AG04449 (cell line): Measurements from ENCODE around the gene ZNF576.
A peak's percentile ranks its signal among the peaks of the same experiment; 100 is the strongest.

ENCODE experiments used
- CTCF ChIA-PET: fragments of 350-600 bp; formaldehyde crosslinking; extraction: SDS; loops from one replicate; lab custom pipeline; 2021; ENCODE audit warnings: antibody characterized with exemption; lab: Yijun Ruan, JAX
- POLR2A ChIA-PET: fragments of 400-600, 350-600 bp; formaldehyde crosslinking; extraction: SDS; loops from one replicate; lab custom pipeline; 2020; ENCODE audit warnings: antibody characterized with exemption, inconsistent platforms; lab: Yijun Ruan, JAX
- DNase-seq: peaks from one replicate; pipeline ENCODE4 v3.0.0-alpha.2; 2010; ENCODE audit warnings: low read depth, low spot score
- H3K4me3 ChIP-seq: 2 replicates; pipeline ENCODE4 v1.5.1; 2011; ENCODE audit warnings: low read depth, mild to moderate bottlenecking, control low read depth, low read length
- TF ChIP-seq, protein P1 (sequence below): IDR thresholded peaks from one replicate; pipeline ENCODE4 v1.5.1; 2011; ENCODE audit warnings: mild to moderate bottlenecking, moderate library complexity, low read length, control low read depth, inconsistent platforms; ENCODE audit not compliant: insufficient read depth; ENCODE audit errors: missing control alignments

ZNF576 gene

DNA sequence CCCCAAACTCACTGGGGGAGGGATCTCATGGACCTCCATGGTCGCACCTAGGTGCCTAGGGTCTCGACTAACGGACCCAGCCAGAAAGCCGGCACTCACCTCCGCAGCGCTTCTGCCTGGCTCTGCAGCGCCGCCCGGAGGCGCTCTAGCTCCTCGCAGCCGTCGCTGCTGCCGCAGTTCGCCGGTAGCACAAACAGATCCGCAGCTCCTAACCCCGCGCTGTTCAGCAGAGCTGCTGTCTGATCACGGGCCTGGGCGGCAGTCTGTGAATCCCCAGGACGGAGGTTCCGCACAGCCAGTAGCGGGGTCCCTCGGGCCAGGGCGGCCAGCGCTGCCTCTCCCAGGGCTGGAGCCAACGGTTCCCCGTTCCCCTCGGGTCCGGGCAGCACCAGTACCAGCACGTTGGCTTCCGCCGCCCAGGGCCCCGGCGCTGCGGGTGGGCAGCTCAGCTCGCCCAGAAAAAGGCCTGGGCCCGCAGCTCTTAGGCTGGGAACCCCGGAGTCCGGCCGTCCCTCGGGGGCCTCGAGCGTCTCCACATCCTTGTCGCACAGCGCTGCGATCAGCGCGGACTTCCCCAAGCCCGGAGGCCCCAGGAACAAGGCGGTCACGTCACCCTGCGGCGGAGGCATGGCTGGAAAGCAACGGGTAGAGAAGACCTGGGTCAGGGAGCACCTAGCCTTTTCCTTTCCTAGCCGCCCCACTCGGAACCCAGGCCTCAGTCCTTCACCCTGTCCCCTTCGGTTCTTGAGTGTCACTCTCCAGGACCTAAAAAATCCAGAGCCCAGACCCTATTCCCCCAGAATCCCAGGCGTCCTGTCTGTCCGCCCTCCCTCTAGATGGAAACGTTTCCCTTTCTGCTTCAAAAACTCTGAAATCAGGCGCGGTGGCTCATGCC lies 1.4 kb upstream of the ZNF576 start:
- POLR2A ChIA-PET: interaction anchor here (0.5 to 1.7 kb wide), 4 partner anchors 20 to 99 kb away, joined by 4 read pairs; partner anchors contain the start of gene XRCC1
- DNase-seq: no peak
- H3K4me3 ChIP-seq: peak overlapping the region; percentile 76
- TF ChIP-seq, protein P1, sequence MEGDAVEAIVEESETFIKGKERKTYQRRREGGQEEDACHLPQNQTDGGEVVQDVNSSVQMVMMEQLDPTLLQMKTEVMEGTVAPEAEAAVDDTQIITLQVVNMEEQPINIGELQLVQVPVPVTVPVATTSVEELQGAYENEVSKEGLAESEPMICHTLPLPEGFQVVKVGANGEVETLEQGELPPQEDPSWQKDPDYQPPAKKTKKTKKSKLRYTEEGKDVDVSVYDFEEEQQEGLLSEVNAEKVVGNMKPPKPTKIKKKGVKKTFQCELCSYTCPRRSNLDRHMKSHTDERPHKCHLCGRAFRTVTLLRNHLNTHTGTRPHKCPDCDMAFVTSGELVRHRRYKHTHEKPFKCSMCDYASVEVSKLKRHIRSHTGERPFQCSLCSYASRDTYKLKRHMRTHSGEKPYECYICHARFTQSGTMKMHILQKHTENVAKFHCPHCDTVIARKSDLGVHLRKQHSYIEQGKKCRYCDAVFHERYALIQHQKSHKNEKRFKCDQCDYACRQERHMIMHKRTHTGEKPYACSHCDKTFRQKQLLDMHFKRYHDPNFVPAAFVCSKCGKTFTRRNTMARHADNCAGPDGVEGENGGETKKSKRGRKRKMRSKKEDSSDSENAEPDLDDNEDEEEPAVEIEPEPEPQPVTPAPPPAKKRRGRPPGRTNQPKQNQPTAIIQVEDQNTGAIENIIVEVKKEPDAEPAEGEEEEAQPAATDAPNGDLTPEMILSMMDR: peak; percentile 92
- CTCF ChIA-PET: interaction anchor here (0.7 to 4.9 kb wide), 32 partner anchors 9 to 1639 kb away, joined by 3 to 68 read pairs (median 5); partner anchors contain the start of genes ETHE1, PINLYP, XRCC1 and ZNF575

DNA sequence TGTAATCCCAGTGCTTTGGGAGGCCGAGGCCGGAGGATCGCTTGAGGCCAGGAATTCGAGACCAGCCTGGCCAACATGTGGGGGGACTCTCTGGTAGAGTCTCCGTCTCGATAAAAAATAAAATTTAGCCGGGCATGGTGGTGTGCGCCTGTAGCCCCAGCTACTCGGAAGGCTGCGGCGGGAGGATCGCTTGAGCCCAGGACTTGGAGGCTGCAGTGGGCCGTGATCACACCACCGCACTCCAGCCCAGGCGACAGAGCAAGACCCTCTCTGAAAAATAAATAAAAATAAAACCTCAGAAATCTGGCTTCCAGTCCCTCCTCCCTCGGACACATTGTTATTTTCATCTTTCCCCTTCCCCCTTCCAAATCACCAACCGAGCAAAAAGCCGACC lies 793 bp upstream of the ZNF576 start:
- ChIA-PET CTCF (interaction anchor here (1.4 to 4.9 kb wide), 15 partner anchors 12 to 217 kb away, joined by 3 to 68 read pairs (median 7); no protein-coding TSS in a partner anchor), POLR2A (interaction anchor here (0.6 to 1.7 kb wide), 4 partner anchors 11 to 80 kb away, joined by 3 to 6 read pairs (median 4); no protein-coding TSS in a partner anchor)
- TF ChIP-seq, protein P1: no peak
- no peak for DNase-seq
- H3K4me3 ChIP-seq: peak overlapping the region; percentile 76

DNA sequence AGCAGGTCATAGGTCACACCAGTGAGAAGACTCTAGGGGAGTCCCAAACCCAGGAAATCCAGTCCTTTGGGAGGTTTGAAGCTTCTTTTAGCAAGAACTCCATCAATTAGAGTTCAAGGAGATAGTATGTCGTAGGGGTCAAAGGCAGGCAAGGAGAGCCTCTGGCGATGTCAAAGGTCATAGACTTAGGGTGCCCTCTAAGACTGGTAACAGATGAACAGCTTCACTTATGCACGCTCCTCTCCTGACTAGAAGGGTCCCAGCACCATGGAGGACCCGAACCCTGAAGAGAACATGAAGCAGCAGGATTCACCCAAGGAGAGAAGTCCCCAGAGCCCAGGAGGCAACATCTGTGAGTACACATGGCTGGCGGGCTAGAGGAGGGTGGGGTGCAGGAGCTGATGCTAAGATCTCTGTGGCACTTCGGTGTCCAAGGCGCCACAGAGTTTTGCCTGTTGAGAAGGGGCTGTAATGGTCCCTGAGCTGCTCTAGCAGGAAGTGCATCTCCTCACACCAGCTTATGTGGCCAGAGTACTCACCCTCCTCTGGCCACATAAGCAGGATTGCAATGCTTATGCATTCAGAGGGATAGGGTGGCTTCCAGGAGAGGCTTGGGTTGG lies 557 bp downstream of the ZNF576 start:
- POLR2A ChIA-PET: interaction anchor here (0.7 to 1.7 kb wide), 5 partner anchors 9 to 904 kb away, joined by 3 to 6 read pairs (median 3); partner anchors contain the start of gene ZNF180

DNA sequence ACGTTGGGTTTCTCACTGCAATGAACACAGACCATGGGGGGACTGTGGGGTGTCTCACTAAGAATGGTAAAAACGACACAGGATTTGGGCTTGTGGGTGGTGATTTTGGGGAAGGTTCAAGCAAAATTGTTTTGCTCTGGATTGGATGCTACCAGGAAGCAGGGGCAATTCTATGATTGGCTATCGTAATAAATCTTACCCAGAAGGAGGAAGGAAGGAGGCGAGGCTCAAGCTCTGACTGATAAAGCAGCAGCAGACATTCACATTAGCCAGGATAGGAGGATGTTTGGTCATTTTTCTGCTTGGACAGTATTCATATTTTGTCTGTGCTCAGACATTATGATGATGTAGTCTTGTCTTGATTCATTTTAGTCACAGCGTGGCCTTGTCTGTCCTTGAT lies 1.5 kb downstream of the ZNF576 start:
- peak overlapping the region; percentile 79 for H3K4me3 ChIP-seq
- ChIA-PET CTCF (interaction anchor here (1.3 to 2.4 kb wide), 3 partner anchors 13 to 59 kb away, joined by 4 to 7 read pairs (median 5); no protein-coding TSS in a partner anchor), POLR2A (no interaction called here)
- TF ChIP-seq, protein P1: no peak
- no peak for DNase-seq

More for the DNA sequence above, 557 bp downstream of the ZNF576 start:
- CTCF ChIA-PET: interaction anchor here (0.9 to 4.9 kb wide), 11 partner anchors 9 to 216 kb away, joined by 3 to 68 read pairs (median 5); no protein-coding TSS in a partner anchor
- H3K4me3 ChIP-seq: peak overlapping the region; percentile 79
- DNase-seq: no peak
- TF ChIP-seq, protein P1: no peak

- DNase-seq: no peak
- POLR2A ChIA-PET: no interaction called here
- TF ChIP-seq, protein P1: no peak
- H3K4me3 ChIP-seq: no peak overlapping the region
- CTCF ChIA-PET: interaction anchor here (0.8 to 1.5 kb wide), 2 partner anchors 44 to 64 kb away, joined by 3 to 5 read pairs; no protein-coding TSS in a partner anchor
Observed at GRCh38 chr19:43598445-43599240, 2.2 kb downstream of the ZNF576 start.
